GM18519 (cell line): ENCODE data around the gene FAM13A.

Source experiments
- ATAC-seq: cut with Tn5 transposase; IDR thresholded peaks from one replicate; pipeline ENCODE4 v1.9.1; 2021; ENCODE audit warnings: mild to moderate bottlenecking, moderate library complexity; ENCODE audit not compliant: unreplicated experiment, low FRiP score

Gene FAM13A

DNA sequence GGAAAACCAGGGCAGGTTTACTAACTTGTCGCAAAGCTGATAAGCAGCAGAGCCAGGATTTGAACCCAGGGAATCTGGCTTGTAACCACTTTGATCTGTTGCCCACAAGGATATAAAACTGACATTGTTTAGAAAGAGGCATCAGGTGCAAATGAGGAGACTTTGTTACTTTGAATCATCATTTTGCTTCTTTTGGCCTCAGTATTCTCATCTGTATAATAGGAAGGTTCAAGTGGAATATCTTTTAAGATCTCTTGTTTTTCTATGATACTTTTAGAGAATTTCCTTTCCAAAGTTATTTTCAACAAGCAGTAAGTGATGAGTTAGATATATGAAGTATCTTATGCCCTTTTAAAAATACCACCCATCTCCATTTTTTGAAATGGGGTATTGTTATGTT, 301.5 kb downstream of the FAM13A start:
- ATAC-seq = no peak

DNA sequence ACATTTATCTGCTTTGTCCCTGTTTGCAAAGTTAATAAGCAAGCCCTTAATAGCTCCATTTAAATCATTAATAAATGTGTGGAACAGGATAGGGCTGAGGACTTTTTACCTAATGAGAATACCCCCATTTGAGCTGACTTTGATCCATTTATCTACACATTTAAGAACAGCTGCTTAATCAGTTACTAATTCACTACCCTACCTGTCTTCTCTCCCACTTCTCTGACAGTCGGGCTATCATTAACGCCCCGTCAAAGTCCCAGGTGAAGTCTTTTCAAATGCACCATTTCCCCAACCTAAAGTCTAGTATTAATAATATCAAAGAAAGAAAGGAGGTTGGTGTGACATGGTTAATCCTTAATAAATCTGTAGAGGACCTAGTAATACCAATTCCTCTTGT, 302.2 kb downstream of the FAM13A start:
- ATAC-seq = no peak

- no peak for ATAC-seq
Measured at GRCh38 chr4:88753658-88754571, 303.1 kb downstream of the FAM13A start.

DNA sequence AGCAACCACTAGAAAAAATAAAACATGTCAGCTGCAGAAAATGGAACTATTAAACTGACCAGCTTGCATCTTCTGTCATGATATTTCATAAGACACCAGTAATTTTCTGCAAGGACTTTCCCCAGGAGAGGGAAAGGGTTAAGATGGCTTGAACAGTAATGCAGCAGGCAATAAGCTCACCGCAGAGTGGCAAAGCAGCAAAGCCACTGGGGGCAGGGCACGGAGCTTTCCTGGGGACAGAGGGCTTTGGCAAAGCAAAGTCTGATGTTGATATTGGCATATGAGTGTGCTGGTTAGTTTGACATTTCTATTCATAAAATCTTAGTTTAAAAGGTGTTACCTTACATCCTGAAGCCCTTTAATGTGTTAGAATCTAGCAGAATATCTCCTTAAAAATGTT, 304.2 kb downstream of the FAM13A start:
- ATAC-seq = no peak

DNA sequence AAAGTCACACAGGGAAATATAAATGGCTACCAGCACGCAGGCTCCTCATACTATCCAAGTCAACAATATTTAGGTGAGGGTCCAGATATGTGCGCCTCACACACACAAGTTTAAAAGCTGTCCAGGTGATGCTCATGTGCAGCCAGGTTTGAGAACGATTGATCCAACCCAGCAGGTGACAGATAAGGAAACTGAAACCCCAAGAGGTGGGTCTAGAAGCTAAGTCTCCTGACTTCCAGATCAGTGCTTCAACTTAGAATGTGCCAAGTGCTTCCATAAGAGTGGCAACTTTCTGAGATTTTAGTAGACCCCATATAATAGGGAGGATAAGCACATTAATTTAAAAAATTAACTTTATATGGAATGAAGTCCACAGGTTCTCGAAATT, 304.9 kb downstream of the FAM13A start:
- ATAC-seq = no peak

- no peak for ATAC-seq
Measured at GRCh38 chr4:88751258-88752075, 305.5 kb downstream of the FAM13A start.

- ATAC-seq = no peak
Measured at GRCh38 chr4:88750369-88750768, 306.6 kb downstream of the FAM13A start.

GRCh38 chr4:88747351-88747750, 309.6 kb downstream of the FAM13A start:
- no peak for ATAC-seq

DNA sequence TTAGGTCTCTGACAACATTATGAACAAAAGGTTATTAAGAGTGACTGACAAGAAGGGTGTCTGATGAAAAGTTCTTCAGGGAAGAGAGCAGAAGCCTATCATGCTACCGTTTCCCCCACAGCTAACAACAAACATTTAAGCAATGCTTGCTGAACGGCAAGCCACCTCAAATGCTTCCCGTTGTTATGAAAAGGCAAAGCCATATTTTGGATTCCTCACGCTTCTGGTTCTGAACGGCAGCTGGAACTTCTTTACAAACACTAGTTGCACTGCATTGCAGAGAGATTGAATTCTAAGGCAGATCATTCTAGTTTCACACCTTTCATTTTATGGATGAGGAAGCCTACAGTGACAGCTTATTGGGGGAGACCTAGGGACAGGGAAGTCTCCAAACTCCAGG, 310.8 kb downstream of the FAM13A start:
- ATAC-seq = no peak

DNA sequence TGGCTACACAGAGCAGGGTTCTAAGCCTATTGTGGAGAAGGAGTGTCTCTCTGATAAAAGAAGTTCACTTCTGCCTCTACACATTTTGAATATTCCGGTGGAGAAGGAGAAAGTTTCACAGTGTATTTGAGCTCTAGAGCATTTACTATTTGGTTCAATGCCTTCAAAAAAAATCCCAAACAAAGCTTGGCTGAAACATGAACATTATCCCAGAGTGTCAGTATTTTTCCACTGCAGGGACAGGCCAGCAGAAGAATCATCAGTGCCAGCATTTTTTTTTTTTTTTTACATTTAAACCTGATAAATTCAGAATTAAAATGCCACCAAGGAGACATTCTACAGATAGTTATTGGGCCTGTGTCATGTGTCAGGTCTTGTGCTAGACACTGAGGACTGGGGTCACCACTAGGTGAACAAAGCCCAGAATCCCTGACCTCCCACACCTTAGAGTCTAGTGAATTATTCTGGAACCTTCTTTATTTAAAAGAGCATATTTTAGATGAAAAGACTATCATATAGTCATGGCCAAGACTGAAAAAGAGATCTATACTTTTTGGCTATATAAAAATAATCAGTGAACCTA, 311.3 kb downstream of the FAM13A start:
- no peak for ATAC-seq

GRCh38 chr4:88745175-88745574, 311.8 kb downstream of the FAM13A start:
- ATAC-seq = no peak

DNA sequence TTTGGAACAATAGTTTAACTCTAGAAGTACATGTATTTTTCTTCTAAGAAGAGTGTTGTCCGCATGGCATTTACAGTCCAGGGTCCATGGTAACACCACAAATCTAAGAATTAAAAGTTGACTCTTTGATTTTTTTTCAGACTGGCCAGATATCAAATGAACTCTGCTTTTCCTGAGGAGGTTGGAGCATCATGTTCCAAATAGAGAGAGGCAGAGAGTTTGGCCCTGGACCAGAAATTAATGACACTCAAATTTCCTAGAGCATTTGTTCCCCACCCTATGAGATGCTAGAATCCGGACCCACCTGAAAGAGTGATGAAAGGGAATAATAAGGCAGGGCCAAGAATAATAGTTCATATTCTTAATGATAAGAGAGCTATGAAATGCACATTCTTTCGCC, 312.4 kb downstream of the FAM13A start:
- no peak for ATAC-seq

- no peak for ATAC-seq
Measured at GRCh38 chr4:88743696-88744095, 313.3 kb downstream of the FAM13A start.

GRCh38 chr4:88742561-88742960, 314.4 kb downstream of the FAM13A start:
- ATAC-seq = no peak

- ATAC-seq = no peak
Measured at GRCh38 chr4:88738180-88738579, 318.8 kb downstream of the FAM13A start.

GRCh38 chr4:88737307-88737941, 319.6 kb downstream of the FAM13A start:
- peak; percentile 87 for ATAC-seq

DNA sequence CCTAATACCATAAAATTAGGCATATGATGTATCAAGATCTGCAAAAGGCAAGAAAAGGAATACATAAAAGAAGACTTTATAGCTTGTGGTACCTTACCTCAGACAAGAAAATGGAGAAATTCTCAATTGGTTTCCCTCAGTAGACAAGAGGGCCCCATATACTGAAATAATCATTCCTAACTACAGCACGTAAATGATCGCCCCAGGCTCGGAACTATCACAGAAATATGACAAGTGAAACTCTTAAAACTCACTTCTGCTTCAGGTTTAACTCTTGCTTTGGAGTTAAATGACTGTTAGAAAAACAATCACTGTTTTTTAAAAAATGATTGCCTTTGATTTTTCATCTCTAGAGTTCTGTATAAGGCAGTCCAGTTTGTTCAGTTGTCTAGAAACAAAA, 320.7 kb downstream of the FAM13A start:
- ATAC-seq = no peak

GRCh38 chr4:88735564-88735963, 321.4 kb downstream of the FAM13A start:
- ATAC-seq = no peak

DNA sequence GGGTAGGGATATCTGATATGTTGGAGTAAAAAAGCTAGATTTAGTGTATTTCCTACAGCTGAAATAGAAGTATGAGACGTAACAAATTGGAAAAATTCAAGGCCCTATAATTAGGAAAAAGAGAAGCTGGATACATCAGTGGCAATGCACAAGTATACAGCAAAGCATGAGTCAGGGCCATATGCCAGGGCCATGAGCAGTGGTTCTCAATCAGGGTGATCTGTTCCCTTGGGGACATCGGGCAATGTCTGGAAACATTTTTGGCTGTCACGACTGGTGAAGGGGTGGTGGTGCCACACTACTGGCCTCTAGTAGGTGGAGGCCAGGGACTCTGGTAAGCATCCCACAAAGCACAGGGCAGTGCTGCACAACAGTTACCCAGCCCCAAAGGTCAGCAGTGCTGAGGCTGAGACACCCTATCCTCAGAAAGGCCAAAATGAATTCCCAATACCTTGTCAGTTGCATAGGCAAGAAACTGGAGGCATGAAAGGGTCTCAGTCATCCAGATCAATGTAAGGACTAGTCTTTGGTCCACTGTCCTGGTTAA, 322.5 kb downstream of the FAM13A start:
- no peak for ATAC-seq

DNA sequence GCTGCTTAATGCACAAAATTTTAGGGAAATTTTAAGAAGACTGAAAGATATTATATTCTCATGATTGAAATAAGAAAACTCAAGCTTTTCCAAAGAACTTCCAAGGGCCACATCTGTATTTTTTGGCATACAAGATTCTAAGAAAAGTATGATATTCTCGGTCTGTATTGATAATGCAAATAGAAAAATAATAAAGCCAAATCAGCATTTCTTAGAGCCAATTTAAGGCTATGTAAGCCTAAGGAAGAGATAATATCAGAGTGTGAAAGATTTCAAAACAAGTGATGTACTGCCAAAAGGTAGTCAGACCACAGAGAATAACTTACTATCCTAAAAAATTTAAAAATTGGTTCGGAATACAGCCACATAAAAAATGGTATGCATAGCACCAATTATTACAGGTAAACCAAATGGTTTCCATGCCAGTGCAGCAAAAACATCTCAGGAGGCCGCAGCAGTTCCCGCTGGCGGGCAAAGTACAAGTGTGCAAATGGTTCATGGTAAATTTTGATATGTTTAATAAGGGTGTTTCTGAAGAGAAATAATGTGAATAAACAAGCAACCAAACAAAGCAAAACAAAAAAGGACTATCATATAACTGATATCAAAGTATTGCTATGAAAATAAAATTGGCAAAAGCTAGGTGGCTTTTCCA, 324.1 kb downstream of the FAM13A start:
- no peak for ATAC-seq
